GM18511 (cell line): ENCODE results near the gene RAB31.
A peak's percentile ranks its signal among the peaks of the same experiment; 100 is the strongest.
"Not testable (repeated sequence)": the region's sequence is repeated elsewhere in the genome, so short reads cannot be mapped to it uniquely, and the experiment has no call there.

ENCODE experiments used
- ATAC-seq: cut with Tn5 transposase; IDR thresholded peaks from one replicate; pipeline ENCODE4 v1.9.1; 2021; ENCODE audit warnings: mild to moderate bottlenecking, moderate library complexity; ENCODE audit not compliant: unreplicated experiment

Gene RAB31

DNA sequence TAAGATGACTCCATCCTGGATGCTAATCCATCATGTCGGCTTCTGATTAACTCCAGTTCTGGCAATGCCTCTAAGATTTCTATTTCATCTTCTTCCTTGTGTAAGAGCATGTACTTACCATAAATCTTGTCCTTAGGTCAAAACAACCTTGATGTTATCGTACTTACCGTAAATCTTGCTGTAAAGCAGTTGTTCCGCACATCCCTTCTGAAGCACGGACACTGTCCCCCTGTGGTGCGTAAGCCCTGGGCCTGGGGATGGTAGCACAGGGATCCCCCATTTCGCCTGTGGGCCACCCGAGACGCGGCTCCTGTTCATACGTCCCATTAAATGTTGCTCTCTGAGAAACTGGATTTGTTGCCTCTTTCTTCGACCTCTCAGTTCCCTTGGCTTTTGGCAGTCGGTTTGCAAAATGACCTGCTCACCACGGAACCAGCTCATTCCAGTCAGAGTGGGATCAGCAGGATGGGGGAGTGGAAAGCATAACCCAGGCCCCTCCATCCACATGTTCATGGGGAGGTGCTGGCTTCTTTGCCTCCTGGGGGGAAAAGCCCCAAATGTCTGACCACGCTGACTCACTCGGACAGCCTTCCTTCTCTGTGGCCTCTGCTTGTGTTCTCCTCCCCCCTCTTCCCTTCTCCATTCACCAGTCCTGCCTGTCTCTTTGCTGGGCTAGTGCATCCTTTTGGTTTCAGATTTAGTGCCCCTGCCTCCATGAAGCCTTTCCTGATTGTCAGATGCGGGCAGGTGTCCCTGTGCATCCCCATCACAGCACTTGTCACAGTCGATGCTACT is 49.9 kb downstream of the RAB31 start:
- ATAC-seq: no peak

DNA sequence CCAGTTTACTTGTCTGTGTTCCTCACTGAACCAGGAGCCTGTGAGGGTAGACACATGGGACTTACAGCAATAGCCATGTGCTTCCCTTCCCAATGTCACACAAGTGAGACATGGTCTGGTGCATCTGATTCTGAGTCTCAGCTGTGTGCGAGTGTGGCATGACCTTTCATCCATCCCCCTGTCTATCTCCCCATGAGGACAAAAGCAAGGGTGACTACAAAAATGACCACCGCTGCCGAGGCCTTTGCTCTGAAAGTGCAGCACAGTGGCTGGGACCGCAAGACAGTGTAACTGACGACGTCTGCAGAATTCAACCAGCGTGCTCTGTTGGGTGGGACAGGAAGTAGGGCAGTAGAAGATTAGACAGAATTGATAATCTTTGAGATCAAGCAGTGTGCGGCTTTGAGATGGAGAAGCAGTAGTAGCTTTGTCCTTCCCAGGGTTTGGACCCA is 50.5 kb downstream of the RAB31 start:
- ATAC-seq: no peak

DNA sequence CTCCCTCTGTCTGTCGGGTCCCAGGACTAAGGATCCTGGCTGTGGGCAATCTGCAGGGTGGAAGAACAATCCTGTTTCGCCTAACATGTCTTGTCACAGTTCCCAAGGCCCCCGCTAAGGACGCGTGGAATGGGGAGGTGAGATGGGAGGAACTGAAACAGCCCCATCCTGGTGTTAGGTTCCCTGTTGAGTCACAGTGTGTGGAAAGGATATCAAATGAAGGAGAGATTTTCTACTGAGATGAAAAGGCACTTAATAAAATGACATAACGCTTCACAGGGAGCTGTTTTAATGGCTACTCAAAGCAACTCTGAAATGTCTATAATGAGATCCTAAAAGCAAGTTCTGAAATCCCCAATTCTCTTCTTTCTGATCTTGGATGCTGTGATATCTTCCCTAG is 52.5 kb downstream of the RAB31 start:
- no peak for ATAC-seq

DNA sequence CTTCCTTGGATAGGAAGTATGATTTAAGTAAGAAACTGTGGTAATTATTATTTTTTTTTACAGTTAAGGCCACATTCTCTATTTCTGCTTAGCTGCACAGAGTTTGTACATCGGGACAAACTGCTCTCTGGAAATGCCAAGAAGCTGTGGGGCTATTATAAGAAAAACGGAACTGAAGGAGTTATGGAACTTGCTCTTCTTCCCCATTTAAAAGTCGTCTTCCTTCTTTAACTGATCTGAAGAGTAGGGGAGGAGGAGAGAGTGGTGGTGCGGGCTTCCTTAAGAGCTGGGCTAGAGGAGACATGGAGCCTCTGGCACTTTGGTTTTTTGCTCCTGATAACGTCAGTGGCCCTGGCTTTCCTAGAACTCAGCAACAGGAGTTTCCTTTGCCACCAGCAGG is 54.4 kb downstream of the RAB31 start:
- no peak for ATAC-seq

DNA sequence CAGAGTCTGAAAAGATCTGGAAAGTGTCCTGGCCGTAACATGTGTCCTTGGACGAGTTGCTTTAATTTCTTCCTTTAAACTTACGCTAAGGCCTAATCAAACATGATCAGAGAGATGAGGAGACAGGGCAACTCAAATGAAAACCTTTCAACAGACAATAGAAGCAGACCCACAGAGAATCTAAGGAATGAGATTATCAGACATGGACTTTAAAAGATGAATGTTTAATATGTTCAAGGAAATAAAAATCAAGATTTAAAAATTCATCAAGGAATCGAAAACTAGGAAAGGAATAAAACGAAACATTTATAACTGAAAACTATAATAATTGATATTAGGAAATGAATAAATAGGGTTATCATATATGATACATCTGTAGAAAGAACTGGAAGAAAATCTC is 55.1 kb downstream of the RAB31 start:
- ATAC-seq: no peak

DNA sequence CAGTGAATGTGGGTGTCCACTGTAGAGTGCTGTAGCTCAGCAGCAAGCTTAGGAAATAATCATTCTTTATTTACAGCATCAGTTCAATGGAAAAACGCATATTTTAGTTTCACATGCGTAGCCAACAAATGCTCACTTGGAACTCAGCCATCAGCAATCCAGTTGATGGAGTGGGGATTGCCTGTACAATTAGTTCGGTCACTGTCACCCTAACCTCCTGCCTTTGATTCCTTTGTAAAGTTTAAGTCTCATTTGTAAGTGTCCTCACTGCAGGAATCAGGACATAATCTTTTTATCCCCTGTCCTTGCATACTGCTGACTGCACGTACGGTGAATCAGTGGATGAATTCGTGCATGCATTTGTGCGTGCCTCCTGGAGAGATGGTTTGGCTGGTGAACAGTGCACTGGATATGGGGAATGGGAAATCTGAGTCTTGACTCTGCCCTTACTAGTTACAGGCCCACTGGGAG is 55.9 kb downstream of the RAB31 start:
- ATAC-seq: no peak

DNA sequence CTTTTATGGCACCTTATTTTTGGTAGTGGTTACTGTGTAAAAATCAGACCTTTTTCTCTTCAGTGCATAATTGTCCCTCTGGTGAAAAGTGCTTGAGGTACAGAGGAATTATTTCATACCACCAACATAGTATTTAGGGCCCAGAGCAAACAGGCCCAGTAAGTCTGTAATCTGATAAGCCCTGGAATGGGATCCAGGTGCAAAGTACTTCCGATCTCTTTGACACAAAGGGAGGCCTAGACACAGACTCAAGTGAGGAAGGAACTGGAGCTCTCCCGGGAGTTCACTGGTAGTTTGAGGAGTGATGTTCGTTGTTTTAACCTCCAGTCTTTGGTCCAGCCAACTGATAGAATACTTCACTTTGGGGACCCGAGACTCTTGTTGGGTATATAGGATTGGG is 57.4 kb downstream of the RAB31 start:
- no peak for ATAC-seq

DNA sequence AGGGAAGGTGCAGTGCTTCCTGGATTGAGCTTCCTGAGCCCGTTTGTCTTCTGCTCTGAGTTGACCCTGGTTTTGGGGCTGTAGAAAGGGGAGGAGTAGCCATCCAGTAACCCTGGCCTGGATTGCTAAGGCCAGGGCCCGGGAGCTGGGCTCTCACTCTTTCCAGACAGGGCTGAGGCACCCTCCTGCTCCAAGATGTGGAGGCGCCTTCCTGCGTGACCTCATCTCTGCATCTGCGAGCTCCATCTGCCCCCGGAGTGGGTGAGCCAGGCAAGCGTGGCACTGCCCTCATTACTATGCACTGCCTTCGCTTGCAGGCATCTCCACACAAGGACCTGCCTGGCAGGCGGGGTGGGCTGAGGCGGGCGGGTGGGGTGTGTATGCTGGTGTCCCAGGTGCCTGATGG is 58.0 kb downstream of the RAB31 start:
- no peak for ATAC-seq

DNA sequence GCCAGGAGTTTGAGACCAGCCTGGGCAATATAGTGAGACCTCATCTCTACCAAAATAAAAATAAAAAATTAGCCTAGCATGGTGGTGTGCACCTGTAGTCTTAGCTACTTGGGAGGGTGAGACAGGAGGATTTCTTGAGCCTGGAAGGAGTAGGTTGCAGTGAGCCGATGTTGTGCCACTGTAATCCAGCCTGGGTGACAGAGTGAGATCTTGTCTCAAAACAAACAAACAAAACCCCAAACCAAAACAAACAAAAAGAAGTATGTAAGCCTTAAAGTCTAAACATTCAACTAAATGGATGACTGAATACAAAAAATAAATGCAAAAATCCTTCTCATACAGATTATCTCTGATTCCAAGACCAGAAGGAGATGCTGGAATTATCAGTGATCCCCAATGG is 58.6 kb downstream of the RAB31 start:
- ATAC-seq: no peak

DNA sequence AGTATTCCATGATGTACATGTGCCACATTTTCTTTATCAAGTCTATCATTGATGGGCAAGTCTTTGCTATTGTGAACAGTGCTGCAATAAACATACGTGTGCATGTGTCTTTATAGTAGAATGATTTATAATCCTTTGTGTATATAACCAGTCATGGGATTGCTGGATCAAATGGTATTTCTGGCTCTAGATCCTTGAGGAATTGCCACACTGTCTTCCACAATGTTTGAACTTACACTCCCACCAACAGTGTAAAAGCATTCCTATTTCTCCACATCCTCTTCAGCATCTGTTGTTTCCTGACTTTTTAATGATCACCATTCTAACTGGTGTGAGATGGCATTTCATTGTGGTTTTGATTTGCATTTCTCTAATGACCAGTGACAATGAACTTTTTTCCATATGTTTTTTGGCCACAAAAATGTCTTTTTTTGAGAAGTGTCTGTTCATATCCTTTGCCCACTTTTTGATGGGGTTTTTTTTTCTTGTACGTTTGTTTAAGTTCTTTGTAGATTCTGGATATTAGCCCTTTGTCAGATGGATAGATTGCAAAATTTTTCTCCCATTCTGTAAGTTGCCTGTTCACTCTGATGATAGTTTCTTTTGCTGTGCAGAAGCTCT is 60.1 kb downstream of the RAB31 start:
- ATAC-seq: not testable (repeated sequence)

DNA sequence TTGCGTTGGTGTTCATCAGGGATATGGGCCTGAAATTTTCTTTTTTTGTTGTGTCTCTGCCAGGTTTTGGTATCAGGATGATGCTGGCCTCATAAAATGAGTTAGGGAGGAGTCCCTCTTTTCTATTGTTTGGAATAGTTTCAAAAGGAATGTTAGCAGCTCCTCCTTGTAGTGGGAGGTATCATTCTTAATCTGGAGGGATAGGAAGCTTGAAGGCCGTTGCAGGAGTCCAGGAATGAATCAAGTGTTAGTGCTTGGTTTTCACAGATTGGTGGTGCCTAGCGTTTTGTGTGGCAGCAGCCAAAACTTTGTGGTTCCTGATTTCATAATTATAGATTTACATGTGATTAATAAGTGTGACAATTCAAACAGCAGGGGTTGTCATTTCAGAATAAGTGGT is 62.0 kb downstream of the RAB31 start:
- not testable (repeated sequence) for ATAC-seq

DNA sequence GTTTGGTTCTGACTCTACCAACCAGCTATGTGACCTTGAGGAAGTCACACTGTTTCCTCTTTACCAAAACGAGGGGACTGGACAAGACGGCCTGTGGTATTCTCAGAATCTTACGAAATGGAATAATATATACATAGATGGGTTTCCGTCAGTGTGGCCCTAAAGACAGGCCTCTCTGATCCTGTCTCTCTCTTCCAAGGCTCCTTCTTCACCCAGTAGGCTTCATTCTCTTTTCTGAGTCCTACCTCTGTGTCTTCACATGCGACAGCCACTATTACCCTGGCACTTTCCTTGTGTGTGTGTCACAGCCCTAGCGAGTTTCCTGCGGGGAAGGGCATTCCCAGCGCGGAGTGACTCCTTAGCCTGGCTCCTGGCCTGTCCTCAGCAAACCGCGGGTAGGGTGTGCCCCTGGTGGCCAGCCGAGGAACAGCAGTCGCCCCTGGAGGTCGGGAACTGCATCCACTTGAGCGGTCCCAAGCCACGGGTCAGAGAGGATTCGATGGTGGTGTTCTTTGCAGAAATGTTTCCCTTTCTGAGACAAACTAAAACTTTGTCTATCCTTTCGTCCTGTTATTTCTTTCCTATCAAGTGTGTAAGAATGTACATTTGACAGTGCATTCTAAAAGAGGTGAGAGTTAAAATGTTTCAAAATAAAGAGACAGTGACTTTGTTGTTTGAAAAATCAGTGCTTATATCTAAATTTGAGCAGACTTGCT is 63.3 kb downstream of the RAB31 start:
- peak; percentile 76 for ATAC-seq

DNA sequence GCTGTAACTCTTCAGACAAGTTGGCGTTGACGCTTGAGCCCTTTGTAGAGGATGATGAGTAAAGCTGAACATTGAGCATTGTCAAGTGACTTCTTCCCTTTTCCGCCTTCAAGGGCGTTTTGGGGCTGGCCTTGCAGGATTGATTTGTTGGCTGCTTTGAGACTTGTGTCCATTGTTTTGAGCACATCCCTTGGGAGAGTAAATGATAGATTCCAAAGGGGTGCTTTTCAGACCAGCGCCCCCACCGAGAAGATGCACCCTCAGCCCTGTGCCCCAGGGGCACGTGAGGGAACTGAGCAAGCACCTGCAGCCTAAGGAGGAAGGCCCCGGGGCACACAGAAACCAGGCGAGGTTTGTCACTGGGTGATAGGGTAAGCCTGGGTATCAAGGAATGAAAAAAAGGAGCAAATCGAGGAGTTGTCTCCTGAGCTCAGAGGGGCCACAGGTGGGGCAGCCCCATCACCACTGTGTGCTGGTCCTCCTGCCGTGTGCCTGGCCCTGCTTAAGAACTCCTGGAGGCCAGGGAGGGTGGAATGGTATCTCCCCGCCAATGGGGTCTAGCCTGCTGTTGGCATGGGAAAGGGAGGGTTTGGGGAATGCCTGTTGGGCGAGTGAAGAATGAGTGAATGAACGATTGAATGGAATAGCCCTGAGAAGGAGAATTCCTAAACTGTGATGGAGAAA is 64.0 kb downstream of the RAB31 start:
- ATAC-seq: no peak

DNA sequence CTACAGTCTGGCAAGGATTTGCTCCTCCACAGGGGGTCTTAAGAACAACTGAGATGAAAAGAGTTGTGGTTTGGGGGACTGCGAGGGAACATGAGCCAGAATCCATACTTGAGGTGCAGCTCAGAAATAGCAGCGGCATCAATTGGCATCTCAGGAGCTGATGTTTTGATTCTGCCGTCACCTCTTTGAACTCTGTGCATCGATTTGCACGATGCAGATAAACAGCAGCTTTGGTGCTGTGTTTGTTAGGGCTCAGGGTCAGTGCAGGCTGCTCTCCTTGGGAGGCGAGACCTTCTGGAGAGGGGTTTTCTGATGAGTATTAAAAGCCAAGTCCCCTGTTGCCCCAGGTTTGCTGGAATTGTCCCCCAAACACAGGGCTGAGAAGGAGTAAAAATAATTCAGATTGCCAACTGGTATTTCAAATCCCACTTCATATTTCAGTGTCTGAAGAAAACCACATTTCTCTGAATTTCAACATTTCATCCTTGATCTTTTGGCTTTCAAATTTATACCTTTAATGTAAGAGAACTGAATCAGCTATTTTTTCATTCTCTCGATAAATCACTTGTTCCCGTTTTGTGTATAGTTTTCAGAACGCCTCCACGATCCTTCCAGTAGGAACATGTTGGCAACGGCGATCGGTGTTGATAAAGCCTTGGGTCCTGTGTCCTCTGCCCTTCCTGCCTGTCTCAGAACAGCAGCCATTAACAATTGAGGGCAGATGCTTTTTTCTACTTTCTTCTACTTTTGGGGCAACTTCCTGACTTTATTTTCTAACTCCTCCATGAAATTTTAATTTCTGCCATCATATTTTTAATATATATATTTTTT is 65.0 kb downstream of the RAB31 start:
- ATAC-seq: no peak

DNA sequence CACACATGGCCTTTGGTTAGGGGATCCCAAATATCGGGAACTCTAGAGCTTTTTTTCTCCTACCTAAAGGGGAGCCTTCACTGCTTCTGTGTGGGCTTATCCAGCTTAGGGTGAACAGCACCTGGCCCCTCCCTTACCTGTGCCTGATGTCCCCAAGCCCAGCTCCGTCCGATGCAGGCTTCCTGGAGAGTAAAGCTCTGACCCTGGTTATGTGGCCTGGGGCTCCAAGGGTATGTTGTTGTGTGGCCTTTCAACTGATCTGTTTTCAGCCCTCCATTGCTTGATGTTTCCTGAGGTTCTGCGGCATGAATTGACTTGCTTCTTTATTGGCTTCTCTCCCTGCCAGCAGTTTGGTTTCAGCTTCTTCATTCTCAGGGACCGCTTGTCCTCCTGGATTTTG is 66.0 kb downstream of the RAB31 start:
- no peak for ATAC-seq

DNA sequence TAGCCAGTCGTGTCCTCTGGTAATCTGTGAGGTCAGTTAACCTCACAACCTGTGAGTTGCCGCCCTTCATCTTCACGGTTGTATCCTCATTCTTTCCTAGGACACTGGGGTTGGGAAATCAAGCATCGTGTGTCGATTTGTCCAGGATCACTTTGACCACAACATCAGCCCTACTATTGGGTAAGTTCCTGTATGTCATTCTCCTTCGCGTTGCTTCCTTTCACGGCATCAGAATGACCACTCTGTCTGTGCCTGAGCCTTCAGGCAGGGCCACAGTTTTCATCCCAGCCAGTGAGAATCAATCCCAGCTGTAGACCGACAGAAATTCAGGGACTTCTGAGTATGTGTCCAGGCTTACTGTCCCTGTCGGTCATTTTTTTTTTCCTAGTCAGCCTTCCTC is 67.1 kb downstream of the RAB31 start:
- no peak for ATAC-seq

DNA sequence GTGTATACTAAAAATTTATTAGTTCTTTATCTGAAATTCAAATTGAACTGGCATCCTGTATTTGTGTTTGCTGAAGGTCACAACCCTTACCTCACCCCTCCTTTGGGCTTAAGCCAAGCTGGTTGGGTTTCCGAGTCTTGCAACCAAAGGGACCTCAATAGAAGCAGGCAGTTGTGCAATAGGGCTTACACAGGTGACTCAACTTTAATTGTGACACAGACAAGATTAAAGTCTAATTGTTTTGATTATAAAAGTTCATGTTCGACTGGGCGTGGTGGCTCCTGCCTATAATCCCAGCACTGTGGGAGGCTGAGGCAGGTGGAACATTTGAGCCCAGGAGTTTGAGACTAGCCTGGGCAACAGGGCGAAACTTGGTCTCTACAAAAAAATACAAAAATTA is 71.5 kb downstream of the RAB31 start:
- no peak for ATAC-seq

DNA sequence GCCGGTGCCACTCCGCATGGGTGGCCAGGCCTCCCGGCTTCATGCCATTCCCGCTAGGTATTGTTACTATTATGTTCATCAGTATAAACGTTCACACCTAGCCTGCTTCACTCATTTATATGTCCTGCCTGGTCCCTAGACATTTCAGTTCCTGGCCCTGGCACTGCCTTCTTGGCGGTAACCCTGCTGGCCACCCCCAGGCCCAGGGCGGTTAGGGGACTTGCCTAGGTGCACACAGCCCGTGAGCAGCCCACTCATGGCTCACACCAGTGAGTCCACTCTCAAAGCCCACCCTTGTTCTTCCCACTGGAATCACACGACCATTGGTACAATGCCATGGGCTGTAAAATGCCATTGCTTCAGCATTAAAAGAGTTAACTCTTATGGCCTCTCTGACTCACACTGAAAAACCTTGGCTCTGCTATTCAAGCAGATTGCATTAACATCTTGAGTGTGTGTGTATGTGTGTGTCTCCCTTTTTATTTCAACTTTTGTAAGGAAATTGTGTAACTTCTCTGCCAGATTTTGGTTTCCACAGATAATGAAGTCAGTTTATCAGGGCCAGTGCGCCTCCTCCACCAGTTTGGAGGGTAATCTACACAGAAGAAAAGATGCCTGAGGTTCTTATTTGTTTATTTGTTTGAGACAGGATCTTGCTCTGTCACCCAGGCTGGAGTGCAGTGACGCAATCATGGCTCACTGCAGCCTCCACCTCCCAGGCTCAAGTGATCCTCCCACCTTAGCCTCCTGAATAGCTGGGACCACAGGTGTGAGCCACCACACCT is 74.2 kb downstream of the RAB31 start:
- no peak for ATAC-seq

DNA sequence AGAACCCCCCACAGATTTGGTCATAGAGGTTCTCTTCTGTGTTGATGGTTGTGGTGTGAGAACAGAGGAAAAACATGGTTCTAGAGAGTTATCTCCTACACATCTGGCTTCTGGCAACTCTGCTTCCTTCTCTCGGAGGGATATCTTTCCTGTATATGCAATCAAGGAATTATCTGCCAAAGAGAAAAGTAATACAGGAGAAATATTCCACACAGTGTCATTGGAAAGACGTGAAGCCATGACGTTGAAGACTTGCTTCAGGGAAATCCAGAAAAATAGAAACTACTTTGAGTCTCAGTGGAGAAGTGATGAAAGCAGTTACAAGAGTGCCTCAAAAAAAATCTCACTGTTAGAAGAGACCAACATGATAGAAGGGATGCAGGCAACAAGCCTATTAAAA is 78.5 kb downstream of the RAB31 start:
- no peak for ATAC-seq

DNA sequence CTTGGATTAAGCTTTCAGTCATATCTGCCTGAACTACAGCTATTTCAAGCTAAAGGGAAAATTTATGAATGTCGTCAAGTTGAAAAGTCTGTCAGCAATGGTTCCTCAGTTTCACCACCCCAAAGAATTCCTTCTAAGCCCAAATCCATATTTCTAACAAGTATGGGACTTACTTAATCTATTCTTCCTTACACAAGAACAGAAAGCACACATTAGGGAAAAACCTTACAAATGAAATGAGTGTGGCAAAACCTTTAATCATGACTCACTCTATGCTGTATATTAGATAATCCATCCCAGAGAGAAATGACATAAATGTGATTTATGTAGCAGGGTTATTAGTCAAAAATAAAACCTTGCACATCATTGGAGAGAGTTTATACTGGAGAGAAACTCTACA is 78.9 kb downstream of the RAB31 start:
- ATAC-seq: no peak
